Endothelial cell (in vitro differentiated cells): Measurements from ENCODE around the gene OAF. TPM values are rescaled to one million over a fixed set of nuclear protein-coding genes. Genes with fewer than 3 reads are reported as not detected.

Source experiments
- DNase-seq: peaks from one replicate; pipeline ENCODE4 v3.0.0; 2021; ENCODE audit warnings: low spot score
- H3K27ac Mint-ChIP-seq: one replicate; pipeline ENCODE4 v1.8.0; 2021; ENCODE audit warnings: mixed read lengths, inconsistent platforms; ENCODE audit not compliant: unreplicated experiment
- H3K27me3 Mint-ChIP-seq: one replicate; pipeline ENCODE4 v1.8.0; 2021; ENCODE audit warnings: mild to moderate bottlenecking, moderate library complexity, mixed read lengths, inconsistent platforms; ENCODE audit not compliant: unreplicated experiment
- H3K36me3 Mint-ChIP-seq: one replicate; pipeline ENCODE4 v1.8.0; 2021; ENCODE audit warnings: mild to moderate bottlenecking, low read depth, mixed read lengths, inconsistent platforms; ENCODE audit not compliant: unreplicated experiment
- H3K4me1 Mint-ChIP-seq: one replicate; pipeline ENCODE4 v1.8.0; 2021; ENCODE audit warnings: mild to moderate bottlenecking, mixed read lengths, inconsistent platforms; ENCODE audit not compliant: unreplicated experiment
- H3K4me3 Mint-ChIP-seq: one replicate; pipeline ENCODE4 v1.8.0; 2021; ENCODE audit warnings: mild to moderate bottlenecking, mixed read lengths, inconsistent platforms; ENCODE audit not compliant: unreplicated experiment
- H3K9me3 Mint-ChIP-seq: one replicate; pipeline ENCODE4 v1.8.0; 2021; ENCODE audit warnings: mixed read lengths, inconsistent platforms; ENCODE audit not compliant: unreplicated experiment
- CTCF ChIP-seq: fragments of 200-600 bp; sonication (generic); IDR thresholded peaks from one replicate; pipeline ENCODE4 v1.5.0; 2021; ENCODE audit warnings: antibody characterized with exemption; ENCODE audit not compliant: unreplicated experiment
- total RNA-seq: library from RNA; stranded (reverse); fragmentation: NEBNext Ultra II Directional; extraction: Animal tissue kit (Norgen Biotek cat#: 25700); gene quantifications from one replicate; pipeline ENCODE4 v1.2.1, GENCODE V29; 2021; ENCODE audit not compliant: unreplicated experiment

OAF gene
- total RNA-seq, 1 donor from 2014 or later = 15.5 TPM

GRCh38 chr11:120258661-120259060 lies 47.8 kb downstream of the OAF start:
- H3K9me3 Mint-ChIP-seq = no peaks in the 10 kb centered on the region
- peaks cover 3% of the 10 kb centered on the region for H3K27me3 Mint-ChIP-seq
- H3K36me3 Mint-ChIP-seq = no peaks in the 10 kb centered on the region
- no peak for DNase-seq
- H3K4me3 Mint-ChIP-seq = no peak overlapping the region
- no peak for TF ChIP-seq CTCF
- H3K4me1 Mint-ChIP-seq = peaks cover 3% of the 10 kb centered on the region
- no peak overlapping the region for H3K27ac Mint-ChIP-seq

GRCh38 chr11:120259241-120259640 lies 48.4 kb downstream of the OAF start:
- Mint-ChIP-seq H3K9me3 (no peaks in the 10 kb centered on the region), H3K4me1 (peaks cover 3% of the 10 kb centered on the region), H3K4me3 (no peak overlapping the region), H3K27me3 (peaks cover 2% of the 10 kb centered on the region), H3K36me3 (no peaks in the 10 kb centered on the region), H3K27ac (no peak overlapping the region)
- TF ChIP-seq CTCF = no peak
- DNase-seq = no peak

- Mint-ChIP-seq H3K4me1 (peaks cover 3% of the 10 kb centered on the region), H3K27ac (no peak overlapping the region), H3K36me3 (no peaks in the 10 kb centered on the region), H3K27me3 (peaks cover 2% of the 10 kb centered on the region), H3K4me3 (no peak overlapping the region), H3K9me3 (no peaks in the 10 kb centered on the region)
- TF ChIP-seq CTCF = no peak
- DNase-seq = no peak
Measured at GRCh38 chr11:120259988-120260565, 49.2 kb downstream of the OAF start.

GRCh38 chr11:120260616-120261015 lies 49.8 kb downstream of the OAF start:
- H3K9me3 Mint-ChIP-seq = no peaks in the 10 kb centered on the region
- no peak for TF ChIP-seq CTCF
- no peaks in the 10 kb centered on the region for H3K36me3 Mint-ChIP-seq
- DNase-seq = no peak
- H3K27ac Mint-ChIP-seq = no peak overlapping the region
- H3K27me3 Mint-ChIP-seq = peaks cover 2% of the 10 kb centered on the region
- no peak overlapping the region for H3K4me3 Mint-ChIP-seq
- H3K4me1 Mint-ChIP-seq = no peaks in the 10 kb centered on the region

- peaks cover 3% of the 10 kb centered on the region for H3K27me3 Mint-ChIP-seq
- TF ChIP-seq CTCF = no peak
- H3K4me1 Mint-ChIP-seq = no peaks in the 10 kb centered on the region
- no peak overlapping the region for H3K4me3 Mint-ChIP-seq
- no peaks in the 10 kb centered on the region for H3K9me3 Mint-ChIP-seq
- no peak overlapping the region for H3K27ac Mint-ChIP-seq
- no peaks in the 10 kb centered on the region for H3K36me3 Mint-ChIP-seq
- DNase-seq = no peak
Measured at GRCh38 chr11:120261321-120261720, 50.5 kb downstream of the OAF start.
